Stomach (tissue), 4 donors: ENCODE data around the gene DUOX2.

ENCODE experiments used
- CTCF ChIP-seq, 7 experiments: fragments of 450-650 bp in 4 of 7; fragments of 200-600 bp in 3 of 7; sonication (generic) in 3 of 7; IDR thresholded peaks; one replicate each; pipeline ENCODE4 v1.5.1; 2016 to 2019; ENCODE audit warnings: antibody characterized with exemption in 7 of 7, control low read depth in 2 of 7, mild to moderate bottlenecking in 1 of 7
- POLR2A ChIP-seq, 4 donors: fragments of 450-650 bp; IDR thresholded peaks; one replicate each; pipeline ENCODE4 v1.6.1; 2016; ENCODE audit warnings: antibody characterized with exemption in 4 of 4, control low read depth in 2 of 4, mild to moderate bottlenecking in 1 of 4, moderate library complexity in 1 of 4

GRCh38 chr15:45095661-45096060 is 18.3 kb downstream of the DUOX2 start:
- TF ChIP-seq CTCF (IDR thresholded peaks at IDR 0.05), result no peak
- TF ChIP-seq POLR2A (IDR thresholded peaks at IDR 0.05), result no peak
